Hepatocyte (in vitro differentiated cells): ENCODE data around the gene DCAF8.

ENCODE experiments used
- EZH2 ChIP-seq: fragments of 200-600 bp; sonication (generic); IDR thresholded peaks from 2 replicates; pipeline ENCODE4 v1.6.1; 2016; ENCODE audit warnings: antibody characterized with exemption, mild to moderate bottlenecking, borderline replicate concordance
- TF ChIP-seq, protein P1 (sequence below): fragments of 200-600 bp; sonication (generic); IDR thresholded peaks from 2 replicates; pipeline ENCODE4 v1.5.1; 2016; ENCODE audit warnings: antibody characterized with exemption, mild to moderate bottlenecking; ENCODE audit not compliant: poor library complexity

DNA sequence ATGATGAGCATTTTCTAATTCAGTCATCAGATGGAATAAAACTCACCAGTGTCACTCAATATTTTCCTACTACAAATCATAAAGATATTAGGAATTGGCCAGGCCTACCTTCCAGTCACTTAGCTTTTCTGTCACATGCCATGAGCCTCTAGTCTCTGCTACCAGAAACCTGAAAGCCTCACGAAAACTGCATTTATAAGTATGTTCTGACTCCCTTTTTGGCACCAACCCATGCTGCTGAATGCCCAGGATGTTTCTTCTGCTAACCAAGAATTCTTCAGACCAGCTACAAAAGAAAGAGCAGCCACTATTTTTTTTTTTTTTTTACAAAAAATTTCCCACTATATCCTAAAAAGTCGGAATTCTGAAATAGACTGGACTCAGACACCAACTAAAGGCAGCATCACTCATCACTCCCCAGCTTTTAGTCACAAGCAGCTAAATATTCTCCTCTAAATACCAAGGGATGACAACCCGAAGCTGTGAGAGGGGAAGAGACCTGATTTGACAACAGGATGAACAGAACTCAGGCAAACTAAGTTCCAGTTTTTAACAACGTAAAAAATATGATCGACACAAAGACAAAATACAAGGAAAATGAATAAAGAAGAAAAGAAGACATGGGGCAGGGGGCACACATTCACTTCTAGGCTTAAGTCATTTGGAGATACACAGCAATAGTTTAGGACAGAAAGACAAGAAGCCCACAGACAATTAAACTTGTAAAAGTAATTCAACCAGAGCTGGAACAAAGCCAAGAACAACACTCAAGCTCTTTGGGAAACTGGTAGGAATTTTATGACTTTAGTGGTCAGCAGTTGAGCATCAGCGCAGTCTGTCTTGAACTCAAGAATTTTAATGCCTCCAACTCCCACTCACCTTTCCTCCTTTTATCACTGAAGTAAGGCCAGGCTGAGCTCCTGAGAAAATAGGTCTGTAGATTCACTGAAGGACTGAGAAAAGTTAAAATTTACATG lies 1.7 kb downstream of the DCAF8 start:
- TF ChIP-seq, protein P1, sequence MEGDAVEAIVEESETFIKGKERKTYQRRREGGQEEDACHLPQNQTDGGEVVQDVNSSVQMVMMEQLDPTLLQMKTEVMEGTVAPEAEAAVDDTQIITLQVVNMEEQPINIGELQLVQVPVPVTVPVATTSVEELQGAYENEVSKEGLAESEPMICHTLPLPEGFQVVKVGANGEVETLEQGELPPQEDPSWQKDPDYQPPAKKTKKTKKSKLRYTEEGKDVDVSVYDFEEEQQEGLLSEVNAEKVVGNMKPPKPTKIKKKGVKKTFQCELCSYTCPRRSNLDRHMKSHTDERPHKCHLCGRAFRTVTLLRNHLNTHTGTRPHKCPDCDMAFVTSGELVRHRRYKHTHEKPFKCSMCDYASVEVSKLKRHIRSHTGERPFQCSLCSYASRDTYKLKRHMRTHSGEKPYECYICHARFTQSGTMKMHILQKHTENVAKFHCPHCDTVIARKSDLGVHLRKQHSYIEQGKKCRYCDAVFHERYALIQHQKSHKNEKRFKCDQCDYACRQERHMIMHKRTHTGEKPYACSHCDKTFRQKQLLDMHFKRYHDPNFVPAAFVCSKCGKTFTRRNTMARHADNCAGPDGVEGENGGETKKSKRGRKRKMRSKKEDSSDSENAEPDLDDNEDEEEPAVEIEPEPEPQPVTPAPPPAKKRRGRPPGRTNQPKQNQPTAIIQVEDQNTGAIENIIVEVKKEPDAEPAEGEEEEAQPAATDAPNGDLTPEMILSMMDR: no peak
- no peak for TF ChIP-seq EZH2
